ENCODE results near the gene LIPC. TPM values are rescaled to one million over a fixed set of nuclear protein-coding genes. Genes with fewer than 3 reads are reported as not detected.

Gene LIPC
- total RNA-seq, 1 experiment from 2014 or later, result not detected

DNA sequence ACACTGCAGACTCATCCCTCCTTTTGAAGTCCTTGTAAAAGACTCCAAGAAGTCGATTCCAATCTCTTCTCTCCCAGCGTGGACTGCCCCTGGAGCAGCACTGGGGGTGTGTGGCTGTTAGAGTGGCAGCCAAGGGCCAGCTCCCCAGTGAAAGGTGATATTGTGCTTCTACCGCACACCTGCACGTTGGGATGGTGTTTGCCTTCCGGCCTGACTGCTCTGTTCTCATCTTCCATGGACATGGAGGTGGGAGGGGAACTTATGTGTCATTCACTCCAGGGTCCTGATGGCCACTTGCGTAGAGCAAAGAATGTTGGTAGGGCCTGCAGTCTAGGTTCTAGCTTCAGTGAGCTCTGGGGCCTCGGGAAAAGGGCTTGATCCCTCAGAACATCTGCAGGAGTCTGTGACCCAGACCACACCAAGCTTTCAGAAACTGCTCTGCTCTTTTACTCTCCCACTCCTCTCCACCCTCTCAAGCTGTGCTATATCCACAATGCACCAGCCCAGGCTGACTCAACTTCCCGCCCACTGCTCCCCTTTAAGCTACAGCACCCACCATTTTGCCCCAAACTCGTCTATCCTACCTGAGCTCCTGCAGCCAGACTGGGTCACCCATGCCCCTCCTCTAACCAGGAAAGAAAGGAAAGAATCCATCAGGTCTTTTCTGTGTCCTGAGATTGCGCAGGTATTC is 31.3 kb downstream of the LIPC start:
- TF ChIP-seq, protein P1, sequence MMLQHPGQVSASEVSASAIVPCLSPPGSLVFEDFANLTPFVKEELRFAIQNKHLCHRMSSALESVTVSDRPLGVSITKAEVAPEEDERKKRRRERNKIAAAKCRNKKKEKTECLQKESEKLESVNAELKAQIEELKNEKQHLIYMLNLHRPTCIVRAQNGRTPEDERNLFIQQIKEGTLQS (IDR thresholded peaks at IDR 0.05), result no peak
- TF ChIP-seq ZNF274 (IDR thresholded peaks at IDR 0.05; ENCODE audit: low read depth, low read length), result no peak
- TF ChIP-seq RAD21 (IDR thresholded peaks at IDR 0.05; ENCODE audit: low read depth), result no peak
- intact Hi-C loops (cut with micrococcal nuclease), result no loop called here
- 0 out of 2 replicates have a peak overlapping the region, but pooled peaks have one; percentile 23 for H3K9ac ChIP-seq (ENCODE audit: low read length)
- no peak overlapping the region for H3K4me3 ChIP-seq (replicated peaks in 1 of 2; ENCODE audit: low read depth in 1 of 2, low read length in 2 of 2)
- ChIA-PET CTCF (no interaction called here), POLR2A (no interaction called here), RAD21 (ENCODE audit: low non-redundant PET in 1 of 2, low total read pairs in 2 of 2, uncharacterized antibody in 2 of 2, unreplicated experiment in 2 of 2) (no interaction called here)
- H3K27me3 ChIP-seq (ENCODE audit: insufficient read depth, low read length), result no peaks in the 10 kb centered on the region
- no peaks in the 10 kb centered on the region for H4K20me1 ChIP-seq (ENCODE audit: insufficient read depth)
- peak; percentile 6; the same call in 1 of the 2 replicates for ATAC-seq
- H3K27ac ChIP-seq (ENCODE audit: low read depth, low read length), result peak overlapping the region; percentile 20; the same call in 1 of the 2 replicates
- DNase-seq (ENCODE audit: low read depth, low spot score), result no peak
- no peaks in the 10 kb centered on the region for H3K9me2 ChIP-seq (ENCODE audit: insufficient read depth)
- H3K9me3 ChIP-seq (ENCODE audit: control insufficient read depth in 1 of 2, insufficient read depth in 1 of 2, low read depth in 1 of 2, low read length in 2 of 2), result no peaks in the 10 kb centered on the region
- H3K4me1 ChIP-seq (ENCODE audit: control insufficient read depth in 1 of 2, insufficient read depth in 2 of 2, low read length in 2 of 2), result peaks cover 28 to 57% of the 10 kb centered on the region in 2 experiments
- BruUV-seq (replicated peaks), result no TSS peak
- H3K36me3 ChIP-seq (ENCODE audit: control insufficient read depth in 1 of 2, insufficient read depth in 2 of 2, low read length in 2 of 2), result no peaks in the 10 kb centered on the region
- H3K4me2 ChIP-seq (ENCODE audit: low read length), result peak overlapping the region; percentile 64
- H2AFZ ChIP-seq (ENCODE audit: low read depth, low read length, poor library complexity, severe bottlenecking), result peak overlapping the region; percentile 83
- H3K79me2 ChIP-seq (ENCODE audit: insufficient read depth, low read length), result no peaks in the 10 kb centered on the region

DNA sequence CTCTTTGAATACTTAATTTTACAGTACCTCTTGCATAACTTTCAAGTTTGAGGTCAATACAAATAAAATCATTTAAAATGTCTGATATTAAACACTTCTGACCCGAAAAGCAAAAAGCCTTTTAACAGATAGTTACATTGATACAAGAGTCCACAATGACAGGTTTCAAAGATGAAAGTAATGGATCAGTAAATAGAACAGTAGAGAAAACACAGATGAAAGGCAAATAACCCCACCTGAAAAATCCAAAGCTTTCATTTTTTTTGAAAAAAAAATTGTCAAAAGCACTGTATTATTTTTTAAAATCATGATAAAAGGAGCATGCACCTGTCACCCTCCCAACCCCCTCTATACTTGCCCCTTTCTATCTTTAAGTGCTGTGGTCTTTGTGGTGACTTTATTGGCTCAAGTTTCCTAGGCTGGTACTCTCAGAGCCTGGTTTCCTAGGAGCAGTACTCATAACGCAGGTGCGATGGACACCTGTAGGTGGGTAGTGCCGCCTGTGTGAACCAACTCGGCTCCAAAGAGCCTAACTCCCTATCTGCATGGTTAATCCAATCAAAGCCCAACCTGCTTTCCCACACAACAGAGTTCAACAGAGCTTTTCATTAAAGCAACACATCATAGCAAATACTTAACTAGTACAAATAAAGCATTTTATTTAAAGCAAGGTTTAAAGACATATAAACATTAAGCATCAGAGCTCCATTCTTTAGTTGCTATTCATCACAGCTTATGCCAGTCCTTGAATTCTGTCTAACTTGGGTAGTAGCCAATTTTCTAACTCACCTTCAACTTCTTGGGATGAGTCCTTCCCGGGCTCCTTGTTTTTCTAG is 32.2 kb downstream of the LIPC start:
- no peak for DNase-seq (ENCODE audit: low read depth, low spot score)
- H3K79me2 ChIP-seq (ENCODE audit: insufficient read depth, low read length), result no peaks in the 10 kb centered on the region
- peaks cover 37 to 60% of the 10 kb centered on the region in 2 experiments for H3K4me1 ChIP-seq (ENCODE audit: control insufficient read depth in 1 of 2, insufficient read depth in 2 of 2, low read length in 2 of 2)
- no peaks in the 10 kb centered on the region for H3K9me3 ChIP-seq (ENCODE audit: control insufficient read depth in 1 of 2, insufficient read depth in 1 of 2, low read depth in 1 of 2, low read length in 2 of 2)
- RAD21 ChIA-PET (ENCODE audit: low non-redundant PET in 1 of 2, low total read pairs in 2 of 2, uncharacterized antibody in 2 of 2, unreplicated experiment in 2 of 2), result no interaction called here
- no peak overlapping the region for H2AFZ ChIP-seq (ENCODE audit: low read depth, low read length, poor library complexity, severe bottlenecking)
- intact Hi-C loops (cut with micrococcal nuclease), result no loop called here
- ATAC-seq, result no peak
- no TSS peak for BruUV-seq (replicated peaks)
- CTCF ChIA-PET, result no interaction called here
- no peaks in the 10 kb centered on the region for H3K36me3 ChIP-seq (ENCODE audit: control insufficient read depth in 1 of 2, insufficient read depth in 2 of 2, low read length in 2 of 2)
- no peak overlapping the region for H3K27ac ChIP-seq (ENCODE audit: low read depth, low read length)
- H4K20me1 ChIP-seq (ENCODE audit: insufficient read depth), result no peaks in the 10 kb centered on the region
- POLR2A ChIA-PET, result no interaction called here
- no peak overlapping the region for H3K9ac ChIP-seq (ENCODE audit: low read length)
- no peak overlapping the region for H3K4me2 ChIP-seq (ENCODE audit: low read length)
- no peak overlapping the region for H3K4me3 ChIP-seq (replicated peaks in 1 of 2; ENCODE audit: low read depth in 1 of 2, low read length in 2 of 2)
- no peaks in the 10 kb centered on the region for H3K27me3 ChIP-seq (ENCODE audit: insufficient read depth, low read length)
- no peaks in the 10 kb centered on the region for H3K9me2 ChIP-seq (ENCODE audit: insufficient read depth)
- TF ChIP-seq CBX3 (IDR thresholded peaks at IDR 0.05; ENCODE audit: low read depth), result no peak
- TF ChIP-seq TCF7L2 (IDR thresholded peaks at IDR 0.05; ENCODE audit: borderline replicate concordance, extremely low read depth, insufficient read depth, insufficient read length), result no peak
- TF ChIP-seq EZH2 (IDR thresholded peaks at IDR 0.05), result no peak
- TF ChIP-seq, protein P1 (IDR thresholded peaks at IDR 0.05), result no peak
- TF ChIP-seq, protein P2, sequence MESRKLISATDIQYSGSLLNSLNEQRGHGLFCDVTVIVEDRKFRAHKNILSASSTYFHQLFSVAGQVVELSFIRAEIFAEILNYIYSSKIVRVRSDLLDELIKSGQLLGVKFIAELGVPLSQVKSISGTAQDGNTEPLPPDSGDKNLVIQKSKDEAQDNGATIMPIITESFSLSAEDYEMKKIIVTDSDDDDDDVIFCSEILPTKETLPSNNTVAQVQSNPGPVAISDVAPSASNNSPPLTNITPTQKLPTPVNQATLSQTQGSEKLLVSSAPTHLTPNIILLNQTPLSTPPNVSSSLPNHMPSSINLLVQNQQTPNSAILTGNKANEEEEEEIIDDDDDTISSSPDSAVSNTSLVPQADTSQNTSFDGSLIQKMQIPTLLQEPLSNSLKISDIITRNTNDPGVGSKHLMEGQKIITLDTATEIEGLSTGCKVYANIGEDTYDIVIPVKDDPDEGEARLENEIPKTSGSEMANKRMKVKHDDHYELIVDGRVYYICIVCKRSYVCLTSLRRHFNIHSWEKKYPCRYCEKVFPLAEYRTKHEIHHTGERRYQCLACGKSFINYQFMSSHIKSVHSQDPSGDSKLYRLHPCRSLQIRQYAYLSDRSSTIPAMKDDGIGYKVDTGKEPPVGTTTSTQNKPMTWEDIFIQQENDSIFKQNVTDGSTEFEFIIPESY (IDR thresholded peaks at IDR 0.05; ENCODE audit: extremely low read depth, insufficient replicate concordance, low read length), result no peak
- TF ChIP-seq YY1 (IDR thresholded peaks at IDR 0.05; ENCODE audit: extremely low read depth, insufficient replicate concordance, low read depth, low read length), result no peak
- TF ChIP-seq EZH2phosphoT487 (IDR thresholded peaks at IDR 0.05; ENCODE audit: borderline replicate concordance), result no peak
- TF ChIP-seq SRF (IDR thresholded peaks at IDR 0.05; ENCODE audit: low read depth), result no peak
- TF ChIP-seq, protein P3, sequence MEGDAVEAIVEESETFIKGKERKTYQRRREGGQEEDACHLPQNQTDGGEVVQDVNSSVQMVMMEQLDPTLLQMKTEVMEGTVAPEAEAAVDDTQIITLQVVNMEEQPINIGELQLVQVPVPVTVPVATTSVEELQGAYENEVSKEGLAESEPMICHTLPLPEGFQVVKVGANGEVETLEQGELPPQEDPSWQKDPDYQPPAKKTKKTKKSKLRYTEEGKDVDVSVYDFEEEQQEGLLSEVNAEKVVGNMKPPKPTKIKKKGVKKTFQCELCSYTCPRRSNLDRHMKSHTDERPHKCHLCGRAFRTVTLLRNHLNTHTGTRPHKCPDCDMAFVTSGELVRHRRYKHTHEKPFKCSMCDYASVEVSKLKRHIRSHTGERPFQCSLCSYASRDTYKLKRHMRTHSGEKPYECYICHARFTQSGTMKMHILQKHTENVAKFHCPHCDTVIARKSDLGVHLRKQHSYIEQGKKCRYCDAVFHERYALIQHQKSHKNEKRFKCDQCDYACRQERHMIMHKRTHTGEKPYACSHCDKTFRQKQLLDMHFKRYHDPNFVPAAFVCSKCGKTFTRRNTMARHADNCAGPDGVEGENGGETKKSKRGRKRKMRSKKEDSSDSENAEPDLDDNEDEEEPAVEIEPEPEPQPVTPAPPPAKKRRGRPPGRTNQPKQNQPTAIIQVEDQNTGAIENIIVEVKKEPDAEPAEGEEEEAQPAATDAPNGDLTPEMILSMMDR (IDR thresholded peaks at IDR 0.05 in 2 of 3, conservative IDR thresholded peaks at IDR 0.05 in 1 of 3; ENCODE audit: borderline replicate concordance in 1 of 3, insufficient read depth in 1 of 3, low read depth in 2 of 3, low read length in 2 of 3), result no peak
- TF ChIP-seq ZNF274 (IDR thresholded peaks at IDR 0.05; ENCODE audit: low read depth, low read length), result no peak
- no peak for TF ChIP-seq SP1 (IDR thresholded peaks at IDR 0.05; ENCODE audit: low read depth)
